Amniotic epithelial cell (primary cell): Measurements from ENCODE around the gene AHRR.

Experiments
- DNase-seq: peaks from one replicate; pipeline ENCODE4 v3.0.0-alpha.2; 2010; ENCODE audit warnings: low read depth

AHRR gene

GRCh38 chr5:416636-416960, 95.1 kb downstream of the AHRR start:
- DNase-seq = no peak

GRCh38 chr5:417301-418161, 96.0 kb downstream of the AHRR start:
- DNase-seq = no peak

GRCh38 chr5:418162-419121, 96.9 kb downstream of the AHRR start:
- DNase-seq = peak; percentile 80

GRCh38 chr5:419970-420369, 98.5 kb downstream of the AHRR start:
- peak; percentile 76 for DNase-seq

GRCh38 chr5:420632-421286, 99.2 kb downstream of the AHRR start:
- no peak for DNase-seq

GRCh38 chr5:421287-421880, 99.9 kb downstream of the AHRR start:
- DNase-seq = no peak

GRCh38 chr5:421901-422300, 100.4 kb downstream of the AHRR start:
- no peak for DNase-seq

GRCh38 chr5:422323-423232, 101.1 kb downstream of the AHRR start:
- no peak for DNase-seq

- no peak for DNase-seq
These were observed 101.7 kb downstream of the AHRR start for GRCh38 chr5:423233-423565.

- DNase-seq = no peak
These were observed 102.2 kb downstream of the AHRR start for GRCh38 chr5:423626-424261.

GRCh38 chr5:424301-425110, 103.0 kb downstream of the AHRR start:
- DNase-seq = peak; percentile 63

- peak; percentile 19 for DNase-seq
These were observed 104.2 kb downstream of the AHRR start for GRCh38 chr5:425714-426113.

- no peak for DNase-seq
These were observed 105.0 kb downstream of the AHRR start for GRCh38 chr5:426392-426976.

GRCh38 chr5:427415-428087, 106.0 kb downstream of the AHRR start:
- no peak for DNase-seq

GRCh38 chr5:428219-428618, 106.7 kb downstream of the AHRR start:
- DNase-seq = no peak

GRCh38 chr5:428754-429452, 107.4 kb downstream of the AHRR start:
- DNase-seq = no peak

GRCh38 chr5:429453-430188, 108.1 kb downstream of the AHRR start:
- DNase-seq = peak; percentile 77
